Stimulated activated CD8-positive, alpha-beta memory T cell treated with anti-CD3 and anti-CD28 coated beads, Interleukin-15, amount 100 ng/mL, for 1 hour (primary cell): ENCODE measurements around the gene TOPAZ1.

ENCODE experiments used
- DNase-seq: peaks from one replicate; pipeline ENCODE4 v3.0.0-alpha.2; 2020; ENCODE audit warnings: low read depth

TOPAZ1 gene

GRCh38 chr3:44241706-44242105 is at the start of gene TOPAZ1:
TSS of gene TOPAZ1 (plus strand) at chr3:44241886. CDS start at chr3:44242054, 168 bp downstream.
- DNase-seq, result no peak

- DNase-seq, result peak; percentile 41
Observed at GRCh38 chr3:44198284-44199269, 43.1 kb upstream of the TOPAZ1 start.

DNA sequence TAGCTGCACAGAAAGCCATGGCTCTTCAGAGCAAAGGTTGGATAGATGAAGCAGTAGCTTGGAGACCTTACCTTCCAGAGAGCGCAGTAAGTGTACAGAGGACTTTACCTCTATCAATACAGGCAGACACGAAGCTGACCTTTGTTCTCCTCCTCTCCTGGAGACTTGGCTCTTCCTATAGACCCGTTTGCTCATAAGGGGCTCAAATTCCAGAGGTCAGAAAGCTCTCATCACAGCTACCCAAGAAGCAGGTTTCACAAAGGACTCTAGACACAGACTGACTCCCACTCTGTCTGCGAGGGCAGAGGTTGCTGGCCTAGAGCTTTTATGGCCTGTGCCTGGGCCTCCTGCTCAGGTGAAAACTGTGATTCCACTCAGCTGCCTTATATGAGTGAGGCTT is 35.4 kb upstream of the TOPAZ1 start:
- no peak for DNase-seq

GRCh38 chr3:44206862-44207652 is 34.6 kb upstream of the TOPAZ1 start:
- DNase-seq, result no peak

GRCh38 chr3:44208086-44208485 is 33.6 kb upstream of the TOPAZ1 start:
- no peak for DNase-seq

DNA sequence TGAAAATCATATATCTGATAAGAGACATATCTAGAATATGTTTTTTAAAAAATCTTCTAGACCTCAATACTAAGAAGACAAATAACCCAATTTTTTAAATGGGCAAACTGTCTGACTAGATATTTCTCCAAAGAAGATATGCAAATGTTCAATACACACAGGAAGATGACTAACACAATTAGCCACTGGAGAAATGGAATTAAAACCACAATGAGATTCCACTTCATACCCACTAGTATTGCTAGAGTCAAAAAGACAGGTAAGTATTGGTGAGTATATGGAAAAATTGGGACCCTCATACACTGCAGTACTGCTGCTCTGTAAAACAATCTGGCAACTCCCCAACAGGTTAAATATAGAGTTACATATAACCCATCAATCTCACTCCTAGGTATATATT is 33.1 kb upstream of the TOPAZ1 start:
- DNase-seq, result no peak

DNA sequence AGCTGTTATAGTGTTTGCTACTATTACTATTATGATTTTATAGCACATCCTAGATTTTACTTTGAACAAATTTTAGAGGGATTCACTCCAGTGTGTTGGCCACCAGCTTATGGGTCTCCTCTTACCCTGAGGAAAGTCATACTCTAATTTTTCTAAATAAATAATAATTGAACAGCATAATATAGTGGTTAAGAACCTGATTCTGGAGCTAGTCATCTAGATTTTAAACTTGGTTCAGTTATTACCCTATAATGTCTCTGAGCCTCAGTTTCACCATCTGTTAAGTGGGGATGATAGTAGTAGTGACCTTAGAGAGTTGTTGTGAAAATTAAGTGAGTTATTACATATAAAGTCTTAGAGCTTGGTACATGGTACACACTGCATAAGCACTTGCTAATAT is 30.7 kb upstream of the TOPAZ1 start:
- no peak for DNase-seq

DNA sequence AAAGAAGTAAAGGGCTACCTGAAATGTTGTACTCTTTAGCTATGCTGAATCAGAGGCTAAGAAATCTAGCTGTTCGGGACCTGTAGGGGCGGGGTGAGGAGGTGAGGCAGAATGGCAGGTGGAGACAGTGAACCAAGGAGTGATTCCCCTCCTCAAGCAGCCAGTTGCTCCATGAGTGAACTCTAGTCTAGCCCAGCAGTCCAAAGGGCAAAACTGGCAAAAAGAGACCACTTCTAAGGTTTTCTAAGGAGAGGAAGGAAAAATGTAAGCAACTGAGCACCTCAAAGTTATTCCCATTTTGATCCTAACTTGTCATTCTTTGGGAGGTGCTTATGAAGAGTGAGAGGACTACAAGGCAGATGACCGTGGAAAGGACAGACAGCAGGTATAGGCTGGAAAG is 19.3 kb upstream of the TOPAZ1 start:
- no peak for DNase-seq

- DNase-seq, result no peak
Observed at GRCh38 chr3:44223299-44223698, 18.4 kb upstream of the TOPAZ1 start.

DNA sequence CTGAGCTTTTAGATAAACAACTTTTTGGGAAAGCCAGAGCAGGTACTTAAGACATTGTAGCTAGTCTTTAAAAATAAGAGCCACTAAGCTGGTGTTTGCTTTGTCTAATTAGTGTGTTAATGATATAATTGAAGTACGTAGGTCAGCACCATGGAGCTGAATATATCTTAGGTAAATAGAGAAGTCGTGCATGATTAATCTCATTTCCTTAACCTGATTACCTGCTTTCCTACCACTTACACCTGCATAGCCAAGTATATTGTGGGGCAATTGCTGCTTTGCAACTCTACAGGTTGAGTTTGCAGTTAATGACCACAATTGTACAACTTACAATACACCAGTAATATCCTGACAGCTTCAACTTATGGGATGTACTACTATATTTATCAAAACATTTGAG is 17.6 kb upstream of the TOPAZ1 start:
- no peak for DNase-seq

DNA sequence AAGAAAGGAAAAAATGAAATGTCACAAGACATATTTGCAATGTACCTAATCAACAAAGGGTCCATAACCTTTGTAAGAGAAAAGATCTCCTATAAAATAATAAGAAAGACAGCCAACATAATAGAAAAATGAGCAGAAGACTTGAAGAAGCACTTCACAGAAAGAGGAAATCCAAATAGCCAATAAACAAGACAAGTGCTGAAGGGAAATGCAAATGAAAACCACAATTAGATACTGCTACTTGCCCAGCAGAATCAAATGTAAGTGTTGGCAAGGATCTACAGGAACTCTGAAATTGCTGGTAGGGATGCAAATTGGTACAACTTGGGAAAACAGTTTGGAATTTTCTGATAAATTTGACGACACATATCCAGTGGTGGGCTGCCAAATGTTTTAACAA is 15.1 kb upstream of the TOPAZ1 start:
- DNase-seq, result no peak

- no peak for DNase-seq
Observed at GRCh38 chr3:44227632-44228031, 14.1 kb upstream of the TOPAZ1 start.

DNA sequence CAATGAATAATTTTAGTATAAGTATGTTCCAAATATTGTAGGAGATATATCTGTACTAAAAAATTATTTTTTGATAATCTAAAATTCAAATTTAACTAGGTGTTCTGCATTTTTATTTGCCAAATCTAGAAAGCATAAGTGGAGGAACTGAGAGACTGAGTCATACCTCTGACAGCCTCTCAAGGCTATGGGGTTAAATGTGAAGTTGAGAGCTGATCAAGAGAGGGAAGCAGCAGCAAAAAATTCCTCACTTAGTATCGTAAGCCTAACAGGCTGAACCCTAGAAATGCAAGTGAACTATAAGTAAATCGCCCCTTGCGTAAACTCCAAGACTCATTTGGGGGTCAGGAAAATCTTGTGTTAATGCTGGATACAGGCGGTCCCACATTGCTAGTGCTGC is 12.8 kb upstream of the TOPAZ1 start:
- no peak for DNase-seq

DNA sequence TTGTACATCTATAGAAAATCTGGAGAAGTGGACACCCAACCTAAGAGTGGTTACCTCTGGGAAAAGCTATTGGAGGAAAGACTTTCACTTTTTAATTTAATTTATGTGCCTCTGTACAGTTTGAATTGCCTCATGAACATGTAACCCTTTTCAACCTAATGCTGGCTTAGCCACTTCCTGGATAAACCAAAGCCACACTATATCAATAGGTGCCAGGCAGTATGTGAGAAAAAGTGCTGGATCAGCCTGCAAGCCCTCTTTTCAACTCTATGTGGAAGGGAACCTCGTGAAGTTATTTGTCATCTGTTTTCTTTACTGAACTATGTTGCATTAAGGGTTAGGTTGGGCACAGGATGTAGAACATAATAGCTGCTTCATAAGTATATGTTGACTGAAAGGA is 9.3 kb upstream of the TOPAZ1 start:
- no peak for DNase-seq

DNA sequence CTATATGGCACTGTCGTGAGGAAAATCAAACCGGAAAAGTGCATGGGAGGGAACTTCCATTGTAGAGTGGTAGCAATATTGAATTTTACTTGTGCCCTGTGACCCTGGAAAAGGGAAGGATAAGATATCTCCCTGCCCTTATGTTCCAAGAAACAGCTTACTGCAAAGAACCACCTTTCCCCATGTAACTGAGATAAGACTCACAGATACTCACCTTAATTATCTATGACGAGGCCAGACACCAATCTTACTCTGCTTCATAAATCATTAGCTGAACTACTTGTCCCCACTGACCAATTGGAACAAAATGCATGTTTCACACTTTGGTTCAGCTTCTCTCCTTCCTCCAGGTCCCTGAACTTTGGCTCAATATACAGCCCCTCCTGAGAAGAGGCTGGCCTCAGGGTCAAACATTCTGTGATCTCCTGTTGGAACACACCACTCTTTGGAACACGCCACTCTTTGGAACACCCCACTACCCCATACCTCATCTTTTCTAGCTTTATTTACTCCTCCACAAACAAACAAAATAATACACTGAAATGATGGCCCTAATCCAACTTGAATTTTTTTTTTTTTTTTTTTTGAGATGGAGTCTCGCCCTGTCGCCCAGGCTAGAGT is 6.9 kb upstream of the TOPAZ1 start:
- DNase-seq, result no peak

DNA sequence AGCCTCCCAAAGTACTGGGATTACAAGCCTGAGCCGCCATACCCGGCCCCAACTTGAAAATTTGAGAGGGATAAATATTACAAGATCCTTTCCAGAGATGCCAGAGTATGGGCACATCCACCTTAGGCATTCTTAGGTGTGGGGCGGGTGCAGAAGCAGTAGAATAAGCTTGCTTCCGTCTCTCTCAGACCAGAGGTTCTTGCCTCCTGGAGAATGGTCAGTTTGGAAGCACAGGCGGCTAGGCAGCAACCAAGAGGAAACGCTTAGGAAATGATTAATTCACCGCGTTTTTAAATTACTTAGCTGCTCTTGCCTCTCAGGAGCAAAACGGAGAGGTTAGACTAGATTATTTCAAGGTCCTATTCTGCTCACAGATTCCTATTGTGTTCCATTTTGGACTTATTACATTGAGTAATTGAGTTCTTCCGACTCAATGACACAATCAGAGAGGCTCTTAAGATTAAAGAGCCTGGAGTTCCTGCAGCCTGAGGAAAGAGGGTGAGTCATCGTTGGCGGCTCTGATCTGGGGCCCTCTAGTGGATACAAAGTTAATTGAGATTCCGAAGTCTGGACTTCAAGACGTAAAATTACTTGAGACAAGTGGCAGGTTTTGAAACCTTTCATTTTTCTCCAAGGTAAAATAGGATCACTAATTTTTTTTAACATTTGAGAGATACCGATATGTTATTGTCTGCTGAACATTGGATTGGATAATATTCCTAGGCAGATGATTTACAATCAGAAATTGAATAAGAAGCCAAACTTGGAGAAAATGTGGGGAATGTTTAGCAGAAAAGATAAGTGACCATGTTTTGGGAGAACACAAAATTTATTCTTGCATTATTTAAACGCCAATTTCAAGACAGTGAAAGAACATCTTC is 5.8 kb upstream of the TOPAZ1 start:
- DNase-seq, result peak; percentile 31

DNA sequence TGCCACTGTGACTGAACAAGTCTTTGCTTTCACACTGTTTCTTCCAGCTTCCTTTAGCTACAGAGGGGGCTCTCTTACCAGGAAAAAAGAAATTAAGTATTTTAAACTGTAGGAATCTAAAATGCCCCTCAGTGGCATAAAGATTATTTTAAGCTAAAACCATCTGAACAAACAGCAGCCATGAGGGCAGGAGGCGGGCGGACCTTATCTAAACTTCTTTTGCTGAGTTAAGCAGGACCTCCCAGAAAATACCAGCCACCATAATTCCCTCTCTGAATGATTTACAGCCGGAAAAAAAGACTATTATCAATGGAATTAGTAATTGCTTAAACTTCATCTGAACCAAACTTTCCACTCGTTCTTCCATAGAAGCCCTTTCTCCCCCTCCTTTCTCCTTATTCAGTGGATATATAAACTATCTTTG is 5.2 kb upstream of the TOPAZ1 start:
- no peak for DNase-seq

DNA sequence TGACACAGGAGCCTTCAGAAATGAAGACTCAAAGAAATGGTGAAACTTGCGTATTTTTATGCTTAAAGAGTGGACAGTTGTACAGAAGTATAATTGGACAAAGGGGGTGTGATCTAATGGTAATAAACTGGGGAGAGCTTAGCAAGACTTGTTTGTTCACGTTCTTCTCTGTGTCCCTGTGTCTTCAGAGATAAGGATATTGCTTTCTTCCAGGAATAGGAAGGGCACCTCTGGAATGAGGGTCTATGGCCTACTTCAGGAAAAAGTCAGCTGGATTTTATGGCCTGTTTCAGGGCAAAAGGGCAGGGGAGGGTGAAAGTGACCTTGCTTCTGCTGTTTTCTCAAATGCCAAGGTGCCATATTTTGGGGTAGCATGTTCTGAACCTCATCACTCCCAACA is 4.5 kb upstream of the TOPAZ1 start:
- no peak for DNase-seq

GRCh38 chr3:44237665-44238064 is 4.0 kb upstream of the TOPAZ1 start:
- no peak for DNase-seq

DNA sequence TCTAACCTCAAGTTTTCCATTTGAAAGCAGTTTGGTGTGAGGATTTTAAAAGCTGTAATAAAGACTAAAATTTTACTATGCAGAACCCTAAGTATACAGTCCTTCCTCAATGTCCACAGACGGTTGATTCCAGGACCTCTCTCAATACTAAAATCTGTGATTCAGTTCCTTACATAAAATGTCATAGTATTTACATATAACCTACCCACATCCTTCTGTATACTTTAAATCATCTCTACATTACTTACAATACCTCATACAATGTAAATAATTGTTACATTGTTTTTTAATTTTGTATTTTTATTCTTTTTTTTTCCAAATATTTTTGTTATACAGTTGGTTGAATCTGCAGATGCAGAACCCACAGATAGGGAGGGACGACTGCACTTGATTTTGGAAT is 2.8 kb upstream of the TOPAZ1 start:
- no peak for DNase-seq

DNA sequence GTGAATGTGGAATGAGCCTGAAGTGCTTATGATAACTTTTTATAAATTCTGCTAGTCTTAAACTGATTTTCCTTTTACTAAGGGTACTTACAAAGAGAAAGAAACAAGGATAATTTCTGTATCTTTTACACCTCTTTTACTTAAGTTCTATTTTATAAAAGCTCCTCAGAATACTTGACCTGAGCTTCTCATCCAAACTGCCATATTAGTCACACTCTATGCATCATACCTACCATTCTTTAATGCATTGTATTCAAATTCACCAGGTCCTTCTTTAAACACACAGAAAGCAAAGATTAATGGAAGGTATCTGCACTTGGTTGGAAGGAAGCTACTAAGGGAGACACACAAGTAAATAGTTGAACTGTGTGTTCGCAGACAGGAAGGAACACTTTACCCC is 1.6 kb upstream of the TOPAZ1 start:
- no peak for DNase-seq

- DNase-seq, result no peak
Observed at GRCh38 chr3:44242721-44243120, 1.0 kb downstream of the TOPAZ1 start.
